Breast epithelium (tissue), 3 donors: Measurements from ENCODE around the gene SYK.

Experiments used
- CTCF ChIP-seq, 3 donors: fragments of 450-650 bp; IDR thresholded peaks; one replicate each; pipeline ENCODE4 v1.5.1; 2016 to 2017; ENCODE audit warnings: antibody characterized with exemption in 3 of 3, mild to moderate bottlenecking in 3 of 3, moderate library complexity in 3 of 3
- POLR2A ChIP-seq: fragments of 450-650 bp; IDR thresholded peaks from one replicate; pipeline ENCODE4 v1.6.1; 2016; ENCODE audit warnings: antibody characterized with exemption, mild to moderate bottlenecking, moderate library complexity
- POLR2AphosphoS5 ChIP-seq, 3 donors: sonication (generic); formaldehyde crosslinking; IDR thresholded peaks; one replicate each; pipeline ENCODE4 v1.6.1; 2017; ENCODE audit warnings: antibody characterized with exemption in 3 of 3

DNA sequence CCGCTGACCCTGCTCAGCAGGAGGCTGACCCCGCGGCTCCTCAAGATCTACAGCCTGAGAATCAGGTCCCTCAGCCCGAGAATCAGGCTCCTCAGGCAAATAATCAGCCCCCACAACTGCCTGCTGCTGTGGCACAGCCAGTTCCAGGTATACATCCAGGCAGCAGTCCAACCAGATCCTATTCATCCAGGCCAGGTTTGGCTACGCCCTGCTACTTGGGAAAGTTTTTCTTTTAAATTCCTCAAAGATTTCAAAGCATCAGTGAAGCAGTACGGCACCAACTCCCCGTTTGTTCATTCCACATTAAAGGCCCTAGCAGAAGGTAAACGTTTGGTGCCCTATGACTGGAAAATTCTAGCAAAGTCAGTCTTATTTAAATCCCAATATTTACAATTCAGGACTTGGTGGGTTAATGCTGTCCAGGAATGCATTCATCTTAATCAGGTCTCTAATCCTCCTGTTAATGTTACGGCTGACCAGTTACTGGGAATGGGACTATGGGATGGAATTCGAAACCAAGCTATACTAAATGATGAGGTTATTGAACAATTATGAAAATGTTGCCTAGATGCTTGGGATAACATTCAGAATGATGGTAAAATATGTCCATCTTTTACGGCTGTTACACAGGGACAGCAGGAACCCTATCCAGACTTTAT is 102.3 kb downstream of the SYK start:
- no peak for TF ChIP-seq CTCF (IDR thresholded peaks at IDR 0.05)
- TF ChIP-seq POLR2A: no peak
- TF ChIP-seq POLR2AphosphoS5 (IDR thresholded peaks at IDR 0.05): no peak
